GM13977 (cell line): Measurements from ENCODE around the gene KRTAP9-3.
"Not testable (repeated sequence)": the region's sequence is repeated elsewhere in the genome, so short reads cannot be mapped to it uniquely, and the experiment has no call there.

ENCODE experiments used
- DNase-seq: peaks from one replicate; pipeline ENCODE4 v3.0.0; 2012; ENCODE audit warnings: low spot score
- in situ Hi-C: fragments of 300-500 bp; cut with MboI; formaldehyde crosslinking; loops from one replicate; pipeline ENCODE4 v1.12.0; 2022; ENCODE audit warnings: low sequenced_read_pairs, low pct_unique_long_range_greater_than_20kb, mixed read lengths, inconsistent platforms; ENCODE audit not compliant: unreplicated experiment
- TF ChIP-seq, protein P1 (sequence below): IDR thresholded peaks from 2 replicates; pipeline ENCODE4 v1.5.1; 2012; ENCODE audit warnings: mild to moderate bottlenecking, control low read depth; ENCODE audit not compliant: insufficient read depth; ENCODE audit errors: extremely low read depth, missing control alignments

The KRTAP9-3 gene

DNA sequence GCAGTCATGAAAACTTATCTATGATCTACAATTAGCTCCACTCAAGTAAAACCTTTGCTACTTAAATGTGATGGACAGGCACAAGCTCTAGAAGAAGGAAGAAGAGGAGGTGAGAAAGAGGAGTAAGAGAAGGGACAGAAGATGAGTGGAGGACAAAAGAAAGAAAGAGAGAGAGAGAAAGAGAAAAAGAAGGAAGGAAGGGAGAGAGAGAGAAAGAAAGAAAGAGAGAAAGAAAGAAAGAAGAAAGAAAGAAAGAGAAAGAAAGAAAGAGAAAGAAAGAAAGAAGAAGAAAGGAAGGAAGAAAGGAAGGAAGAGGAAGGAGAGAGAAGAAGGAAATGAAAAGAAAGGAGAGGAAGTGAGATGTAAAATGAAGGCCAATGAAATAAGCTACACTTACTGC is 2.2 kb upstream of the KRTAP9-3 start:
- no peak for DNase-seq
- in situ Hi-C loops: no loop called here
- TF ChIP-seq, protein P1, sequence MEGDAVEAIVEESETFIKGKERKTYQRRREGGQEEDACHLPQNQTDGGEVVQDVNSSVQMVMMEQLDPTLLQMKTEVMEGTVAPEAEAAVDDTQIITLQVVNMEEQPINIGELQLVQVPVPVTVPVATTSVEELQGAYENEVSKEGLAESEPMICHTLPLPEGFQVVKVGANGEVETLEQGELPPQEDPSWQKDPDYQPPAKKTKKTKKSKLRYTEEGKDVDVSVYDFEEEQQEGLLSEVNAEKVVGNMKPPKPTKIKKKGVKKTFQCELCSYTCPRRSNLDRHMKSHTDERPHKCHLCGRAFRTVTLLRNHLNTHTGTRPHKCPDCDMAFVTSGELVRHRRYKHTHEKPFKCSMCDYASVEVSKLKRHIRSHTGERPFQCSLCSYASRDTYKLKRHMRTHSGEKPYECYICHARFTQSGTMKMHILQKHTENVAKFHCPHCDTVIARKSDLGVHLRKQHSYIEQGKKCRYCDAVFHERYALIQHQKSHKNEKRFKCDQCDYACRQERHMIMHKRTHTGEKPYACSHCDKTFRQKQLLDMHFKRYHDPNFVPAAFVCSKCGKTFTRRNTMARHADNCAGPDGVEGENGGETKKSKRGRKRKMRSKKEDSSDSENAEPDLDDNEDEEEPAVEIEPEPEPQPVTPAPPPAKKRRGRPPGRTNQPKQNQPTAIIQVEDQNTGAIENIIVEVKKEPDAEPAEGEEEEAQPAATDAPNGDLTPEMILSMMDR: no peak

DNA sequence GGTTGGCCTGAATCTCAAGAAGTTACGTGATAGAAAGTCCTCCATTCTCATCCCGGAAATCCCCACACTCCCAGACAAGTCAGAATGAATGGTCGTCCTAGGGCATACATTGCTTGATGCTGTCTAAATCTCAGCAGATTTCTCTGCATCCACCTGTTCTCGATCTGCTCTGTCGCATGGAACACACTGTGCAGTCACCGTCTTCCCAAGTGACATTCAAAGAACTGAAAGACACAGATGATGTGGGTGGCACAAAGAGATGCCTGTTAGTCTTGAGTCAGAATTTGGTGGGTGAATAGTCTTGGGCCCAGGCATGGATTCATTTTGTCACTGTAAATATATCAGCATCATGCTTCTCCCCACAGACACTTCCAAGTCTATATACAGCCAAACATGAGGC is 518 bp upstream of the KRTAP9-3 start:
- in situ Hi-C loops: no loop called here

DNA sequence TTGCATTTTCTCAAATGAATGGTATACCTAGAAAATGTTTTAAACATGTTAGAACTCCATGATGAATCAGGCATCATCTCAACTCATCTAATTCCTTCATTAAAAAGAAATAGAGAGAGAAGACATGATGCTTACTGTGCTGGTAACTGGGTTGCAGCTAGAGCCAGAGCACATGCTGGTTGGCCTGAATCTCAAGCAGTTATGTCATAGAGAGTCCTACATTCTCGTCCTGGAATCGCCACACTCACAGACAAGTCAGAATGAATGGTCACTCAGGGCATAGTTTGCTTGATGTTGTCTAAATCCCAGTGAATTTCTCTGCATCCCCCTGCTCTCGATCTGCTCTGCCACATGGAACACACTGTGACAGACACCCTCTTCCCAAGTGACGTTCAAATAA is 4.9 kb downstream of the KRTAP9-3 start:
- DNase-seq, in situ Hi-C loops: not testable (repeated sequence)

More for the DNA sequence above, 518 bp upstream of the KRTAP9-3 start:
- TF ChIP-seq, protein P1: no peak
- no peak for DNase-seq

- DNase-seq, in situ Hi-C loops: not testable (repeated sequence)
These were observed 5.7 kb downstream of the KRTAP9-3 start, which contains the start of gene KRTAP9-8 for GRCh38 chr17:41237949-41238437. TSS of gene KRTAP9-8 (plus strand) at chr17:41237999. CDS start at chr17:41238052, 53 bp downstream.

DNA sequence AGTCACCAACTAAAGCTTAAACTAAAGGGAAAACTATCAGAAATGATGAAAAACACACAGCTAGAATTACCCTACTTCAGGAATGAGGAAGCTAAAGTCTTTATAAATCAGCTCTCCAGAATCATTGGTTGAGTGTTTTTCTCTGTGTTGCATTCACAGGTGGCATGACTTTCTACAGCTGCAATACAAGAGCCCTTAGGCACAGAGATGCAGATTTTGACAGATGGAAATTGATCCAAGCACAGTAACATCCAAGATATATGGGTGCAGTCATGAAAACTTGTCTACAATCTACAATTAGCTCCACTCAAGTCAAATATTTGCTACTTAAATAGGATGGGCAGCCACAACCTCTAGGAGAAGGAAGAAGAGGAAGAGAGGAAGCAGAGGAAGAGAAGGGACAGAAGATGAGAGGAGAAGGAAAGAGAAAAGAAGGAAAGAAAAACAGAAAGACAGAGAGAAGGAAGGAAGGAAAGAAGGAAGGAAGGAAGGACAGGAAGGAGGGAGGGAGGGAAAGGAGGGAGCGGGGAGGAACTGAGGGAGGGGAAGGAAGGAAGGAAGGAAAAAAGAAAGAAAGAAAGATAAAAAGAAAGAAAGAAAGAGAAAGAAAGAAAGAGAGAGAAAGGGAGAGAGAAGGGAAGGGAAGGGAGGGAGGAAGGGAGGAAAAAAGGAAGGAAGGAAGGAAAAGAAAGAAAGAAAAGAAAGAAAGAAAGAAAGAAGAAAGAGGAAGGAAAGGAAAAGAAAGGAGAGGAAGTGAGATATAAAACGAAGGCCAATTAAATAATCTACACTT is 14.9 kb downstream of the KRTAP9-3 start:
- DNase-seq, in situ Hi-C loops: not testable (repeated sequence)

DNA sequence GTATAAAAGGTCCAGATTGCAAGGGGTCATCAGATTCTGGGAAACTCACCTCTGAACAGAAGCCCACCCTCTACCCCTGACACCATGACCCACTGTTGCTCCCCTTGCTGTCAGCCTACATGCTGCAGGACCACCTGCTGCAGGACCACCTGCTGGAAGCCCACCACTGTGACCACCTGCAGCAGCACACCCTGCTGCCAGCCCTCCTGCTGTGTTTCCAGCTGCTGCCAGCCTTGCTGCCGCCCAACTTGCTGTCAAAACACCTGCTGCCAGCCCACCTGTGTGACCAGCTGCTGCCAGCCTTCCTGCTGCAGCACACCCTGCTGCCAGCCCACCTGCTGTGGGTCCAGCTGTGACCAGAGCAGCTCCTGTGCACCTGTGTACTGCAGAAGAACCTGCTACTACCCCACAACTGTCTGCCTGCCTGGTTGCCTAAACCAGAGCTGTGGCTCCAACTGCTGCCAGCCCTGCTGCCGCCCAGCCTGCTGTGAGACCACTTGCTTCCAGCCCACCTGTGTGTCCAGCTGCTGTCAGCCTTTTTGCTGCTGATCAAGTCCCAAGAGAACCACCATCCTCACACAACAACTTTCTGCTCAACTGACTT is 17.5 kb downstream of the KRTAP9-3 start, which contains the start of gene KRTAP9-4:
Gene KRTAP9-4, plus strand, starts transcription at position 51 of the 604 bp plus-strand sequence. Its CDS starts 34 bp downstream, at position 85.
- in situ Hi-C loops, DNase-seq: not testable (repeated sequence)

DNA sequence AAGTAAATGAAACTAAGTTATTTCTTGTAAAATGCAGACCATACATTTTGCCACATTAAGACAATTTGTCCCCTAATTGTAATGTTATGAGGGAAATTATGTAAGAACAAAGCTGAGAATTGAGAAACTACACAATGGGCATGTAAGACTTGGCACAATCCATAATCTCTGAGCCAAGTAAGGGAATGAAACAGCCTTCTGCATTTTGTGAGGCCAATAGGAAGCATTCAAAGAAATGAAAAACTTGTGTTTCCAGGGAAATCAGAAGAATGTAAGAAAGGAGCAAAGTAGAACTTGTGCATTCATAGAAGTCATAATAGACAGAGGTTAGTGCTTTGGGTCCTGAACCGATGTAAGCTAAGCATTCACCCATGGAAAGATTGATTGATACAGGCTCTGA is 19.0 kb downstream of the KRTAP9-3 start:
- TF ChIP-seq, protein P1: no peak
- no peak for DNase-seq
- in situ Hi-C loops: no loop called here

DNA sequence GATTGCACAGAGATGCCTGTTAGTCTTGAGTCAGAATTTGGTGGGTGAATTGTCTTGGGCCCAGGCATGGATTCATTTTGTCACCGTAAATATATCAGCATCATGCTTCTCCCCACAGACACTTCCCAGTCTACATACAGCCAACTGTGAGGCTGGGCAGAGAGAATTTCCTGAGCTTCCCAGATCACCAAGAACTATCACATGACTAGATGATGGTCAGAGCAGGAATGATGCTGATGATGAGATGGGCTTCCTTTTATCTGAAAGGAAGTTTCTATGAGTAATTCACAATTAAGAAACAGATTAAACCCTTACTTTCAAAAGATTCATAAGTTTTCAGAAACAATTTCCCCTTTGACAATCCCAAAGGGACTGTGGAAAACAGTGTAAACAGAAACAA is 22.6 kb downstream of the KRTAP9-3 start:
- in situ Hi-C loops: no loop called here
- DNase-seq: no peak
- TF ChIP-seq, protein P1: no peak

DNA sequence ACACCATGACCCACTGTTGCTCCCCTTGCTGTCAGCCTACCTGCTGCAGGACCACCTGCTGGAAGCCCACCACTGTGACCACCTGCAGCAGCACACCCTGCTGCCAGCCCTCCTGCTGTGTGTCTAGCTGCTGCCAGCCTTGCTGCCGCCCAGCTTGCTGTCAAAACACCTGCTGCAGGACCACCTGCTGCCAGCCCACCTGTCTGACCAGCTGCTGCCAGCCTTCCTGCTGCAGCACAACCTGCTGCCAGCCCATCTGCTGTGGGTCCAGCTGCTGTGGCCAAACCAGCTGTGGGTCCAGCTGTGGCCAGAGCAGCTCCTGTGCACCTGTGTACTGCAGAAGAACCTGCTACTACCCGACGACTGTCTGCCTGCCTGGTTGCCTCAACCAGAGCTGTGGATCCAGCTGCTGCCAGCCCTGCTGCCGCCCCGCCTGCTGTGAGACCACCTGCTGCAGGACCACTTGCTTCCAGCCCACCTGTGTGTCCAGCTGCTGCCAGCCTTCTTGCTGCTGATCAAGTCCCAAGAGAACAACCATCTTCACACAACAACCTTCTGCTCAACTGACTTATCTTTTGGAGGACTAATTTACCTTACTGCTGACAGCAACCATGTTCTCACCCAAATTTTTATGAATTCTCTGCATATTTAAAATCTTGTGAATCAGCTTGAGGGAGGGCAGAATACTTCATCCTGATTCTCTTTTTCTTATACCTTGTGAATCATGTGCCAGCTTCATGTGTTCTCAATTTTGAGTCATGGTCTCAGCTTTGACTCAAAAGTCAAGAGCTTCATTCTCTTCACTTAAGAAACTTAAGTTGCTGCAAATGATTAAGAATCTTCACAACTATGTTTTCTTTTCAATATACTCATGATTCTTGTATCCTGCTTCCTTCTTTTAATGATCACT is 23.4 kb downstream of the KRTAP9-3 start, which contains the start of gene KRTAP9-9:
Gene KRTAP9-9, plus strand, starts transcription at position 4 of the 910 bp plus-strand sequence.
- DNase-seq: peak; percentile 0
- in situ Hi-C loops: not testable (repeated sequence)
